Gastroesophageal sphincter (tissue), 3 donors: ENCODE measurements around the gene CFAP61.

Experiments
- POLR2A ChIP-seq, 2 donors: fragments of 450-650 bp; IDR thresholded peaks; one replicate each; pipeline ENCODE4 v1.6.1; 2017; ENCODE audit warnings: antibody characterized with exemption in 2 of 2, mild to moderate bottlenecking in 2 of 2, moderate library complexity in 1 of 2
- TF ChIP-seq, protein P1 (sequence below), 4 experiments: fragments of 200-600 bp in 2 of 4; fragments of 450-650 bp in 2 of 4; sonication (generic) in 1 of 4; IDR thresholded peaks; one replicate each; pipeline ENCODE4 v1.5.1; 2017 to 2019; ENCODE audit warnings: antibody characterized with exemption in 4 of 4, mild to moderate bottlenecking in 2 of 4, moderate library complexity in 2 of 4

DNA sequence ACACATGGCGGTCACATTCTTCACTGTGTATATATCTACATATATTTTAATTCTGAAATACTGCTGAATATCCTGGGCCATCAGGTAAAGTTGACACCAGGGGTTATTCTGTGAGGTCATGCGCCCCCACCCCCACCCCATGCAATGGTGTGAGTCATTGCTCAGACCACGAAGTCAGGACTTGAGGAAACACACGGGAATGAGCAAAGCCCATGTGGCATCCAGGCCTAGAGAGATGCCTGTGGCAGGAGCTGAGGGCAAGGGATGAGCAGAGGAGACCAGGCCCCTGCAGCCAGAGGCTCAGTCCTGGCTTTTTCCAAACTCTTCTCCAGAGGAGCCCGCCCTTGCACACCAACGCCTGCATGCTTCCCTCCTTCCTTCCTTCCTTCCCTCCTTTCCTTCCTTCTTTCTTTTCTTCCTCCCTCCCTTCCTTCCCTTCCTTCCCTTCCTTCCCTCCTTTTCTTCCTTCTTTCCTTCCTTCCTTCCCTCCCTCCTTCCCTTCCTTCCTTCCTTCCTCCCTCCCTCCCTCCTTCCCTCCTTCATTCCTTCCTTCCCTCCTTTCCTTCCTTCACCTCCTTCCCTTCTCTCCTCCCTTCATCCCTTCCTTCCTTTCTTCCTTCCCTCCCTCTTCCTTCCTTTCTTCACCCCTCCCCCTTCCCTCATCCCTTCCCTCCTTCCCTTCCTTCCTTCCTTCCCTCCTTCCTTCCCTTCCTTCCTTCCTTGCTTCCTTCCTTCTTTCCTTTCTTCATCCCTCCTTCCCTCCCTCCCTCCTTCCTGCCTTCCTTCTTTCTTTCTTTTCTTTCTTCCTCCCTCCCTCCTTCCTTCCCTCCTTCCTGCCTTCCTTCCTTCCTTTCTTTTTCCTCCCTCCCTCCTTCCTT is 243.5 kb downstream of the CFAP61 start:
- TF ChIP-seq, protein P1, sequence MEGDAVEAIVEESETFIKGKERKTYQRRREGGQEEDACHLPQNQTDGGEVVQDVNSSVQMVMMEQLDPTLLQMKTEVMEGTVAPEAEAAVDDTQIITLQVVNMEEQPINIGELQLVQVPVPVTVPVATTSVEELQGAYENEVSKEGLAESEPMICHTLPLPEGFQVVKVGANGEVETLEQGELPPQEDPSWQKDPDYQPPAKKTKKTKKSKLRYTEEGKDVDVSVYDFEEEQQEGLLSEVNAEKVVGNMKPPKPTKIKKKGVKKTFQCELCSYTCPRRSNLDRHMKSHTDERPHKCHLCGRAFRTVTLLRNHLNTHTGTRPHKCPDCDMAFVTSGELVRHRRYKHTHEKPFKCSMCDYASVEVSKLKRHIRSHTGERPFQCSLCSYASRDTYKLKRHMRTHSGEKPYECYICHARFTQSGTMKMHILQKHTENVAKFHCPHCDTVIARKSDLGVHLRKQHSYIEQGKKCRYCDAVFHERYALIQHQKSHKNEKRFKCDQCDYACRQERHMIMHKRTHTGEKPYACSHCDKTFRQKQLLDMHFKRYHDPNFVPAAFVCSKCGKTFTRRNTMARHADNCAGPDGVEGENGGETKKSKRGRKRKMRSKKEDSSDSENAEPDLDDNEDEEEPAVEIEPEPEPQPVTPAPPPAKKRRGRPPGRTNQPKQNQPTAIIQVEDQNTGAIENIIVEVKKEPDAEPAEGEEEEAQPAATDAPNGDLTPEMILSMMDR (IDR thresholded peaks at IDR 0.05) = no peak
- TF ChIP-seq POLR2A (IDR thresholded peaks at IDR 0.05) = no peak
